ENCODE measurements around the gene LHPP.

GRCh38 chr10:124525751-124526600 is 64.4 kb downstream of the LHPP start:
- TF ChIP-seq CTCF (IDR thresholded peaks at IDR 0.05), result no peak
- no peak for TF ChIP-seq POLR2AphosphoS5 (IDR thresholded peaks at IDR 0.05)
- no peak for TF ChIP-seq POLR2A (IDR thresholded peaks at IDR 0.05)
- no peak for TF ChIP-seq EP300 (IDR thresholded peaks at IDR 0.05)
